H1 (cell line): ENCODE measurements around the gene DDX31. TPM values are rescaled to one million over a fixed set of nuclear protein-coding genes. Genes with fewer than 3 reads are reported as not detected.

Source experiments
- CTCF ChIA-PET: fragments of 300-600 bp; sonication (Branson Sonifier 250); formaldehyde crosslinking; loops from one replicate; lab custom pipeline; 2021; ENCODE audit not compliant: partially characterized antibody; lab: Charles Lee
- POLR2A ChIA-PET: fragments of 300-600 bp; sonication (Branson Sonifier 250); formaldehyde crosslinking; loops from one replicate; lab custom pipeline; 2021; ENCODE audit warnings: inconsistent platforms; ENCODE audit not compliant: partially characterized antibody; lab: Charles Lee
- DNase-seq, 2 experiments: peaks; one replicate each; pipeline versions ENCODE4 v3.0.0 to v3.0.0-alpha.2; 2010 to 2022; ENCODE audit warnings: low spot score in 2 of 2, low read depth in 1 of 2, mixed read lengths in 1 of 2
- FAIRE-seq: peaks from 2 replicates; lab custom pipeline; 2011; peaks lifted over from hg19 to GRCh38; lab: Jason Lieb, UNC
- H2AFZ ChIP-seq: 2 replicates; pipeline ENCODE4 v1.8.1; 2012; ENCODE audit warnings: low read length, inconsistent platforms
- H2AK5ac ChIP-seq: 2 replicates; pipeline ENCODE4 v1.6.1; 2013; ENCODE audit warnings: low read depth, low read length
- H2BK120ac ChIP-seq: replicated peaks from 2 replicates; pipeline ENCODE3; 2013; ENCODE audit warnings: low read depth, low read length, inconsistent platforms
- H2BK12ac ChIP-seq: 2 replicates; pipeline ENCODE4 v1.6.1; 2013; ENCODE audit warnings: low read depth, low read length
- H2BK15ac ChIP-seq: 2 replicates; pipeline ENCODE4 v1.6.1; 2013; ENCODE audit warnings: low read length
- H2BK20ac ChIP-seq: 2 replicates; pipeline ENCODE4 v1.6.1; 2013; ENCODE audit warnings: low read length
- H2BK5ac ChIP-seq: 2 replicates; pipeline ENCODE4 v1.6.1; 2013; ENCODE audit warnings: low read depth, low read length
- H3K14ac ChIP-seq: 2 replicates; pipeline ENCODE4 v1.6.1; 2013; ENCODE audit warnings: inconsistent platforms; ENCODE audit not compliant: insufficient read length
- H3K18ac ChIP-seq: 2 replicates; pipeline ENCODE4 v1.6.1; 2013; ENCODE audit warnings: low read length; ENCODE audit errors: extremely low read depth
- H3K23ac ChIP-seq: 2 replicates; pipeline ENCODE4 v1.6.1; 2013; ENCODE audit warnings: inconsistent platforms; ENCODE audit not compliant: insufficient read length
- H3K23me2 ChIP-seq: 2 replicates; pipeline ENCODE4 v1.6.1; 2013; ENCODE audit warnings: low read depth, low read length
- H3K27ac ChIP-seq: 2 replicates; pipeline ENCODE4 v1.6.1; 2011; ENCODE audit warnings: low read depth, low read length, inconsistent platforms
- H3K27me3 ChIP-seq, 4 experiments: replicated peaks in 1 of 4; 1 replicate in 1 of 4; 2 replicates in 3 of 4; pipeline versions ENCODE4 v1.6.1 to v1.8.1; 2011 to 2013; ENCODE audit warnings: low read length in 3 of 4, mild to moderate bottlenecking in 3 of 4, inconsistent platforms in 2 of 4, mixed read lengths in 2 of 4, moderate library complexity in 1 of 4; ENCODE audit not compliant: control insufficient read depth in 3 of 4, insufficient read depth in 3 of 4; ENCODE audit errors: extremely low read depth in 1 of 4
- H3K36me3 ChIP-seq, 4 experiments: 2 replicates each; pipeline versions ENCODE4 v1.6.1 to v1.8.1; 2011 to 2013; ENCODE audit warnings: mild to moderate bottlenecking in 4 of 4, low read length in 3 of 4, moderate library complexity in 2 of 4, control low read depth in 1 of 4, inconsistent platforms in 1 of 4; ENCODE audit not compliant: insufficient read depth in 4 of 4, control insufficient read depth in 2 of 4
- H3K4ac ChIP-seq: replicated peaks from 2 replicates; pipeline ENCODE3; 2013; ENCODE audit warnings: low read length, low read depth, mixed read lengths, inconsistent platforms; ENCODE audit not compliant: insufficient read length
- H3K4me1 ChIP-seq, 4 experiments: replicated peaks in 1 of 4; 1 replicate in 1 of 4; 2 replicates in 3 of 4; pipeline versions ENCODE4 v1.6.1 to v1.8.1; 2011 to 2013; ENCODE audit warnings: low read length in 3 of 4, inconsistent platforms in 2 of 4, mixed read lengths in 1 of 4; ENCODE audit not compliant: insufficient read depth in 4 of 4, control insufficient read depth in 3 of 4
- H3K4me2 ChIP-seq, 2 experiments: 2 replicates each; pipeline versions ENCODE4 v1.6.1 to v1.8.1; 2011 to 2013; ENCODE audit warnings: low read depth in 2 of 2, low read length in 2 of 2, control low read depth in 1 of 2, inconsistent platforms in 1 of 2, mild to moderate bottlenecking in 1 of 2; ENCODE audit not compliant: insufficient read depth in 1 of 2
- H3K4me3 ChIP-seq, 4 experiments: fragments of 200-600, 300-600 bp in 1 of 4; sonication (generic), shearing (Covaris generic), sonication (Bioruptor Twin) in 1 of 4; 2 replicates each; pipeline versions ENCODE4 v1.5.1 to v1.8.1; 2011 to 2016; ENCODE audit warnings: low read length in 4 of 4, low read depth in 3 of 4, control low read depth in 2 of 4, inconsistent platforms in 2 of 4, mild to moderate bottlenecking in 2 of 4, mixed read lengths in 1 of 4, moderate library complexity in 1 of 4; ENCODE audit not compliant: insufficient read depth in 2 of 4; ENCODE audit errors: extremely low read depth in 1 of 4
- H3K56ac ChIP-seq: replicated peaks from 2 replicates; pipeline ENCODE3; 2013; ENCODE audit warnings: low read depth, mild to moderate bottlenecking, mixed read lengths, low read length, inconsistent platforms; ENCODE audit not compliant: insufficient read length
- H3K79me1 ChIP-seq: 2 replicates; pipeline ENCODE4 v1.6.1; 2013; ENCODE audit warnings: low read depth, low read length, control low read depth
- H3K79me2 ChIP-seq, 2 experiments: 2 replicates each; pipeline versions ENCODE4 v1.6.1 to v1.8.1; 2012 to 2013; ENCODE audit warnings: low read length in 2 of 2, mild to moderate bottlenecking in 2 of 2, inconsistent platforms in 1 of 2; ENCODE audit not compliant: insufficient read depth in 2 of 2, control insufficient read depth in 1 of 2
- H3K9ac ChIP-seq, 4 experiments: replicated peaks in 1 of 4; 1 replicate in 1 of 4; 2 replicates in 3 of 4; pipeline versions ENCODE4 v1.6.1 to v1.8.1; 2011 to 2013; ENCODE audit warnings: low read depth in 3 of 4, low read length in 3 of 4, control low read depth in 2 of 4, mild to moderate bottlenecking in 2 of 4, moderate library complexity in 2 of 4, inconsistent platforms in 1 of 4; ENCODE audit errors: extremely low read depth in 1 of 4
- H3K9me3 ChIP-seq, 2 experiments: 2 replicates each; pipeline versions ENCODE4 v1.6.1 to v1.8.1; 2012 to 2013; ENCODE audit warnings: mild to moderate bottlenecking in 2 of 2, moderate library complexity in 2 of 2, control low read depth in 1 of 2, inconsistent platforms in 1 of 2, low read depth in 1 of 2, low read length in 1 of 2, mixed read lengths in 1 of 2; ENCODE audit not compliant: insufficient read depth in 2 of 2
- H4K20me1 ChIP-seq, 2 experiments: replicated peaks in 1 of 2; 2 replicates each; pipeline versions ENCODE3 to v1.8.1; 2011 to 2013; ENCODE audit warnings: inconsistent platforms in 2 of 2, low read length in 2 of 2, mild to moderate bottlenecking in 1 of 2; ENCODE audit not compliant: insufficient read depth in 2 of 2, control insufficient read depth in 1 of 2
- H4K5ac ChIP-seq: 2 replicates; pipeline ENCODE4 v1.6.1; 2013; ENCODE audit warnings: low read length, low read depth, mixed read lengths, inconsistent platforms; ENCODE audit not compliant: insufficient read length
- H4K8ac ChIP-seq: 2 replicates; pipeline ENCODE4 v1.8.0; 2013; ENCODE audit warnings: mild to moderate bottlenecking, moderate library complexity, low read length, inconsistent platforms; ENCODE audit not compliant: insufficient read depth; ENCODE audit errors: extremely low read depth
- H4K91ac ChIP-seq: replicated peaks from 2 replicates; pipeline ENCODE3; 2013; ENCODE audit warnings: low read length, mixed read lengths, inconsistent platforms; ENCODE audit not compliant: insufficient read length
- ASH2L ChIP-seq: fragments of 200-600, 300-600 bp; sonication (generic); IDR thresholded peaks from one replicate; pipeline ENCODE4 v1.7.1; 2017; ENCODE audit warnings: low read length
- CHD1 ChIP-seq: IDR thresholded peaks from 2 replicates; pipeline ENCODE4 v1.6.1; 2012; ENCODE audit warnings: low read depth, low read length, improper control_type of control experiment
- CHD2 ChIP-seq: IDR thresholded peaks from 2 replicates; pipeline ENCODE4 v1.6.1; 2012; ENCODE audit warnings: low read length, improper control_type of control experiment
- CTBP2 ChIP-seq: IDR thresholded peaks from 2 replicates; pipeline ENCODE4 v1.7.0; 2011; ENCODE audit warnings: borderline replicate concordance, mild to moderate bottlenecking, moderate library complexity, mixed read lengths, low read length; ENCODE audit not compliant: insufficient read depth, insufficient read length
- FOSL1 ChIP-seq: IDR thresholded peaks from 2 replicates; pipeline ENCODE4 v1.6.1; 2011; ENCODE audit warnings: mild to moderate bottlenecking, low read depth, low read length, moderate library complexity; ENCODE audit not compliant: insufficient read depth
- GTF2F1 ChIP-seq: IDR thresholded peaks from 2 replicates; pipeline ENCODE4 v1.6.1; 2012; ENCODE audit warnings: low read depth, low read length, improper control_type of control experiment, borderline replicate concordance
- JUN ChIP-seq: IDR thresholded peaks from 2 replicates; pipeline ENCODE4 v1.6.1; 2011; ENCODE audit warnings: low read depth, mild to moderate bottlenecking, improper control_type of control experiment, low read length
- JUND ChIP-seq: IDR thresholded peaks from 2 replicates; pipeline ENCODE4 v1.6.1; 2011; ENCODE audit warnings: mild to moderate bottlenecking, improper control_type of control experiment, low read length
- NANOG ChIP-seq: IDR thresholded peaks from 2 replicates; pipeline ENCODE4 v1.6.1; 2011; ENCODE audit warnings: low read length, low read depth, mild to moderate bottlenecking, inconsistent platforms; ENCODE audit not compliant: insufficient read depth, poor library complexity, severe bottlenecking
- PHF8 ChIP-seq: fragments of 200-600 bp; sonication (generic); conservative IDR thresholded peaks from 2 replicates; pipeline ENCODE4 v1.7.1; 2012; ENCODE audit warnings: low read depth, mild to moderate bottlenecking, inconsistent platforms, low read length, moderate library complexity
- POLR2A ChIP-seq, 2 experiments: IDR thresholded peaks; 1 replicate in 1 of 2; 2 replicates in 1 of 2; pipeline ENCODE4 v1.6.1; 2011; ENCODE audit warnings: low read depth in 2 of 2, low read length in 2 of 2, mild to moderate bottlenecking in 2 of 2; ENCODE audit errors: control extremely low read depth in 1 of 2
- RNF2 ChIP-seq: fragments of 200-900, 300-1000 bp; sonication (generic); IDR thresholded peaks from 2 replicates; pipeline ENCODE4 v1.7.1; 2016; ENCODE audit warnings: borderline replicate concordance, low read depth, mild to moderate bottlenecking, antibody characterized with exemption, low read length; ENCODE audit not compliant: poor library complexity, severe bottlenecking; ENCODE audit errors: missing control alignments
- SP4 ChIP-seq: IDR thresholded peaks from 2 replicates; pipeline ENCODE4 v1.6.1; 2012; ENCODE audit warnings: low read length, inconsistent platforms
- WGBS, 2 experiments: shearing (Covaris generic) in 1 of 2; methylation state at CpG; one replicate each; pipeline versions ENCODE4 v1.1.6 to v1.1.7; 2013 to 2015; ENCODE audit warnings: low lambda C conversion rate in 2 of 2, mixed read lengths in 2 of 2, inconsistent platforms in 1 of 2, low coverage in 1 of 2, missing lambda C conversion rate in 1 of 2; ENCODE audit not compliant: insufficient replicate concordance in 2 of 2, insufficient coverage in 1 of 2, insufficient read length in 1 of 2; ENCODE audit errors: extremely low coverage in 1 of 2, missing lambda C conversion rate in 1 of 2; 5-methylcytosine and 5-hydroxymethylcytosine counted together
- polyA plus RNA-seq, 7 experiments: library from polyadenylated mRNA; depleted of rRNA in 3 of 7; stranded (reverse) in 5 of 7; unstranded in 2 of 7; fragments of >200 nt in 5 of 7; fragments of 200-250 nt in 2 of 7; gene quantifications; 1 replicate in 5 of 7; 2 replicates in 1 of 7; 4 replicates in 1 of 7; pipeline versions ENCODE4 v1.2.1 to v1.2.3, GENCODE V29; 2011 to 2013; ENCODE audit warnings: missing spikeins in 2 of 7, mixed read lengths in 2 of 7
- total RNA-seq: library from RNA; stranded (reverse); fragmentation: NEBNext Ultra II Directional; extraction: Animal tissue kit (Norgen Biotek cat#: 25700); gene quantifications from 2 replicates; pipeline ENCODE4 v1.2.1, GENCODE V29; 2021
- TF ChIP-seq, protein P1 (sequence below): IDR thresholded peaks from 2 replicates; pipeline ENCODE4 v1.6.1; 2011; ENCODE audit warnings: low read depth, mild to moderate bottlenecking, low read length; ENCODE audit not compliant: insufficient read depth

DDX31 gene
- total and polyA plus RNA-seq, 2 of the 8 experiments (the other 6 are each of a cell fraction or from before 2014, with no cell fraction given) = 9.5 to 23.7 TPM

DNA sequence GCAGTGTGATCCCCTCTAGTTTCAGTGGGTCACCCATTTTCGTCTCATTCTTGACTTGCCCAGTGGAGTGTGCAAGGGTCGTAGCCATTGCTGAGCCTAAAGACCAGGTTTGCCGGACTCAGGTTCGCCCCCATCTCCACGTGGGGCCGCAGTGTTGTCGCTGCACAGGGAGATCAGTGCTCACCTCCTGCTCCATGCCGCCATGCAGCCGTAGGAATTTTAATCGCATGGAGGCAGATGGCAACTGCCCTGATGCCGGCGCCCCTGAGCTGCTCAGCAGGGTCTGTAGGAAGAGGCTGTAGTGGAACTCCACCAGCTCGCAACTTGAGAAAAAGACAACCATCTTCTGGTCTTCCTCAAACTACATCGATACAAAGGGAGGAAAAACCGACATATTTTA lies 24.1 kb downstream of the DDX31 start:
- Histone ChIP-seq H2BK15ac (no peak overlapping the region), H3K79me1 (no peaks in the 10 kb centered on the region), H3K4me3 (no peak overlapping the region), H4K20me1 (peaks cover 0 to 4% of the 10 kb centered on the region in 2 experiments), H3K79me2 (no peaks in the 10 kb centered on the region), H2BK120ac (no peak overlapping the region), H2BK5ac (no peak overlapping the region), H3K18ac (no peak overlapping the region), H3K4ac (no peak overlapping the region), H3K23me2 (no peaks in the 10 kb centered on the region), H2AK5ac (no peak overlapping the region), H3K23ac (no peak overlapping the region), H3K9ac (no peak overlapping the region), H3K14ac (no peak overlapping the region), H2BK12ac (no peak overlapping the region), H4K91ac (no peak overlapping the region), H3K36me3 (peaks cover 16 to 69% (median 52%) of the 10 kb centered on the region in 4 experiments; a peak in 7 of 8 replicates), H4K5ac (no peak overlapping the region), H3K4me1 (no peaks in the 10 kb centered on the region), H4K8ac (peak overlapping the region; percentile 54; the same call in 1 of the 2 replicates), H3K27me3 (no peaks in the 10 kb centered on the region), H3K4me2 (no peak overlapping the region), H2AFZ (no peak overlapping the region), H3K56ac (no peak overlapping the region), H2BK20ac (no peak overlapping the region), H3K9me3 (no peaks in the 10 kb centered on the region), H3K27ac (no peak overlapping the region)
- ChIA-PET POLR2A (interaction anchor here (1.3 kb wide), 1 partner anchor 24 kb away, joined by 5 read pairs; the partner anchor contains the start of genes DDX31 and GTF3C4), CTCF (interaction anchor here (0.9 to 2.9 kb wide), 10 partner anchors 8 to 252 kb away, joined by 3 to 17 read pairs (median 8); no protein-coding TSS in a partner anchor)
- FAIRE-seq (no peak), DNase-seq (no peak)
- 92% methylated on average over 15 of the region's 15 CpGs; no CpG with 5 or more reads in 1 of the 2 experiments for WGBS, 2 experiments
- TF ChIP-seq RNF2 (no peak), NANOG (no peak), POLR2A (IDR thresholded peaks at IDR 0.05; ENCODE audit: control extremely low read depth in 1 of 2, low read depth in 2 of 2, low read length in 2 of 2) (no peak), JUN (no peak), CHD1 (no peak), ASH2L (no peak), JUND (no peak), GTF2F1 (no peak), CTBP2 (no peak), PHF8 (no peak), SP4 (no peak), CHD2 (no peak), FOSL1 (no peak)
- TF ChIP-seq, protein P1, sequence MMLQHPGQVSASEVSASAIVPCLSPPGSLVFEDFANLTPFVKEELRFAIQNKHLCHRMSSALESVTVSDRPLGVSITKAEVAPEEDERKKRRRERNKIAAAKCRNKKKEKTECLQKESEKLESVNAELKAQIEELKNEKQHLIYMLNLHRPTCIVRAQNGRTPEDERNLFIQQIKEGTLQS = no peak
